ENCODE data around the gene POMGNT2.
"Not testable (repeated sequence)": the region's sequence is repeated elsewhere in the genome, so short reads cannot be mapped to it uniquely, and the experiment has no call there.

The POMGNT2 gene

GRCh38 chr3:43079536-43080332 lies 26.1 kb downstream of the POMGNT2 start:
- in situ Hi-C loops (cut with HindIII; ENCODE audit: low pct_unique_long_range_greater_than_20kb, low sequenced_read_pairs), result no loop called here
- DNase-seq (ENCODE audit: low read depth in 1 of 2, low spot score in 1 of 2), result no peak
- TF ChIP-seq JUND (IDR thresholded peaks at IDR 0.05; ENCODE audit: low read depth), result no peak

- no peak for TF ChIP-seq JUND (IDR thresholded peaks at IDR 0.05; ENCODE audit: low read depth)
- no peak for DNase-seq (ENCODE audit: low read depth in 1 of 2, low spot score in 1 of 2)
- in situ Hi-C loops (cut with HindIII; ENCODE audit: low pct_unique_long_range_greater_than_20kb, low sequenced_read_pairs), result no loop called here
These were observed 28.2 kb downstream of the POMGNT2 start for GRCh38 chr3:43077707-43078106.

GRCh38 chr3:43077261-43077660 lies 28.6 kb downstream of the POMGNT2 start:
- in situ Hi-C loops (cut with HindIII; ENCODE audit: low pct_unique_long_range_greater_than_20kb, low sequenced_read_pairs), result no loop called here
- no peak for TF ChIP-seq JUND (IDR thresholded peaks at IDR 0.05; ENCODE audit: low read depth)

GRCh38 chr3:43076857-43077256 lies 29.0 kb downstream of the POMGNT2 start:
- no peak for DNase-seq (ENCODE audit: low read depth in 1 of 2, low spot score in 1 of 2)
- in situ Hi-C loops (cut with HindIII; ENCODE audit: low pct_unique_long_range_greater_than_20kb, low sequenced_read_pairs), result no loop called here
- no peak for TF ChIP-seq JUND (IDR thresholded peaks at IDR 0.05; ENCODE audit: low read depth)

More at GRCh38 chr3:43077261-43077660, 28.6 kb downstream of the POMGNT2 start:
- DNase-seq (ENCODE audit: low read depth in 1 of 2, low spot score in 1 of 2), result no peak

- TF ChIP-seq JUND (IDR thresholded peaks at IDR 0.05; ENCODE audit: low read depth), result no peak
- no peak for DNase-seq (ENCODE audit: low read depth in 1 of 2, low spot score in 1 of 2)
- in situ Hi-C loops (cut with HindIII; ENCODE audit: low pct_unique_long_range_greater_than_20kb, low sequenced_read_pairs), result no loop called here
These were observed 29.8 kb downstream of the POMGNT2 start for GRCh38 chr3:43075904-43076661.

DNA sequence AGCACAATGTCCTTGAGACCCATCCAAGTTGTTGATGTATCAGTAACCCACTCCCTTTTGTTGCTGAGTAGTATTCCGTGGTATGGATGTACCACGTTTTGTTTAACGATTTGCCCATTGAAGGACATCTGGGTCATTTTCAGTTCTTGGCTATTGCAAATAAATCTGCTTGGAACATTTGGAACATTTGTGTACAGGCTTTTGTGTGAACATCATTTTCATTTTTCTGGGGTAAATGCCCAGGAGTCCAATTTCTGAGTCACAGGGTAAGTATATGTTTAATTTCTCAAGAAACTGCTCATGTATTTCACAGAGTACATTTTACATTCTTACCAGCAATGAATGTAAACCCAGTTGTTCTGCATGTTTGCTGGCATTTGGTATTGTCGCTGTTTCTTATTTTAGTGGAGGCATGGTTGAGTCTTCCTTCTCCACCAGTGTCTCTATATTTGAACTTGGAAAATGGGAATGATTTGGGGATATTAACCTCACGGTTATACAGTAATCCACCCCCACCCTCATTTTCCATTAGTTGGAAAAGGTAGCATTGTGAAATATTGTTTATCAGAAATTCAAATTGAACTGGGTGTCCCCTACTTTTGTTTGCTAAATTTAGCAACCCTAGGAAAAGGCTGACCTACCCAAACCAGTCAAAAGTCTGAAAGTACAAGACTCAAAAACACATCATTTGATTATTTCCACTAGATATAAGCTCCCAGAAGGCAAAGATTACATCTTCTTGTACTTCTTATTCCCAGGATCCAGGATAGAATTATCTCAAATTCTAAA lies 30.8 kb downstream of the POMGNT2 start:
- DNase-seq (ENCODE audit: low read depth in 1 of 2, low spot score in 1 of 2), result no peak
- TF ChIP-seq JUND (IDR thresholded peaks at IDR 0.05; ENCODE audit: low read depth), result no peak
- in situ Hi-C loops (cut with HindIII; ENCODE audit: low pct_unique_long_range_greater_than_20kb, low sequenced_read_pairs), result no loop called here

DNA sequence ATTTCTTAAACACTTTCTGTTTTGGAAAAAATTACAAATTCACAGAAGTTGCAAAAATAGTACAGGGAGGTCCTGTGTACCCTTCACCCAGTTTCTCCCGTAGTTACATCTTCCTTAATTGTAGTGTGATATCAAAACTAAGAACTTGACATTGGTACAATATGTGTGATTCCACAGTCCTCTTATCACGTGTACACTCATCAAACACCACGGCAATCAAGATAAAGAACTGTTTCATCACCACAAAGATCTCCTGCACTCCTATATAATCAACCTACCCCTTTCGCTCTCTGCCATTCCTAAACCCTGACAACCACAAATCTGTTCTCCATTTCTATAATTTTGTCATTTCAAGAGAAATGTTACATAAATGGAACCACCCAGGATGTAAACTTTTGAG lies 31.4 kb downstream of the POMGNT2 start:
- TF ChIP-seq JUND (IDR thresholded peaks at IDR 0.05; ENCODE audit: low read depth), result no peak
- in situ Hi-C loops (cut with HindIII; ENCODE audit: low pct_unique_long_range_greater_than_20kb, low sequenced_read_pairs), result no loop called here
- DNase-seq (ENCODE audit: low read depth in 1 of 2, low spot score in 1 of 2), result no peak

- in situ Hi-C loops (cut with HindIII; ENCODE audit: low pct_unique_long_range_greater_than_20kb, low sequenced_read_pairs), result no loop called here
- TF ChIP-seq JUND (IDR thresholded peaks at IDR 0.05; ENCODE audit: low read depth), result no peak
- DNase-seq (ENCODE audit: low read depth in 1 of 2, low spot score in 1 of 2), result no peak
These were observed 32.1 kb downstream of the POMGNT2 start for GRCh38 chr3:43073836-43074220.

GRCh38 chr3:43073116-43073835 lies 32.6 kb downstream of the POMGNT2 start:
- in situ Hi-C loops (cut with HindIII; ENCODE audit: low pct_unique_long_range_greater_than_20kb, low sequenced_read_pairs), result no loop called here
- no peak for TF ChIP-seq JUND (IDR thresholded peaks at IDR 0.05; ENCODE audit: low read depth)
- no peak for DNase-seq (ENCODE audit: low read depth in 1 of 2, low spot score in 1 of 2)

DNA sequence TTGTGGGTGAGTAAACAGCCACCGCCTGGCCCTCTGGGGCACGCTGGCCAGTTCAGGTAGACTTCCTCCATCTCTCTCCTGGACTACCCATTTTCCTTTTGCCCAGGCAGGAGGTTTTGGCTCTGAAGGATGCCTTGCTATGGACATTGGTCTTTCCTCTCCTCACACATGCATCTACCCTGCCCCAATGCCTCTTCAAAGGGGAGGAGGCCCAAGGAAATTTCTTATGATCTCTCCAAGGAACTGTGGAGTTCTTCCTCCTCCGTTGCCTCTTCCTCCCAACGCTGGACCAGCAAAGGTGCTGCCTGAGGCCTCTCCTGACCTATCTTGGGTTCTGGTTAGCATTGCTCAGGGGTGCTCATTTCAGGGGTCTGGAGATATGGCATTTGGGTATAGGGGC lies 33.5 kb downstream of the POMGNT2 start:
- no peak for TF ChIP-seq JUND (IDR thresholded peaks at IDR 0.05; ENCODE audit: low read depth)
- in situ Hi-C loops (cut with HindIII; ENCODE audit: low pct_unique_long_range_greater_than_20kb, low sequenced_read_pairs), result no loop called here
- DNase-seq (ENCODE audit: low read depth in 1 of 2, low spot score in 1 of 2), result no peak

GRCh38 chr3:43071313-43071893 lies 34.5 kb downstream of the POMGNT2 start:
- in situ Hi-C loops (cut with HindIII; ENCODE audit: low pct_unique_long_range_greater_than_20kb, low sequenced_read_pairs), result no loop called here
- peak in 1 of 2 experiments; percentile 45 for DNase-seq (ENCODE audit: low read depth in 1 of 2, low spot score in 1 of 2)
- TF ChIP-seq JUND (IDR thresholded peaks at IDR 0.05; ENCODE audit: low read depth), result no peak

GRCh38 chr3:43070670-43071069 lies 35.2 kb downstream of the POMGNT2 start:
- in situ Hi-C loops (cut with HindIII; ENCODE audit: low pct_unique_long_range_greater_than_20kb, low sequenced_read_pairs); DNase-seq (ENCODE audit: low read depth in 1 of 2, low spot score in 1 of 2): not testable (repeated sequence)

Measured in T47D (cell line).